GM12878 (cell line): Measurements from ENCODE around the gene IPO5. TPM values are rescaled to one million over a fixed set of nuclear protein-coding genes. Genes with fewer than 3 reads are reported as not detected.

Source experiments
- ATAC-seq: fragments of 200-7000 bp; cut with Tn5 transposase; 3 replicates; pipeline ENCODE4 v1.9.1; 2020; ENCODE audit warnings: mild to moderate bottlenecking, moderate library complexity
- BruUV-seq: library from RNA; stranded (reverse); fragments of 400-500 nt; replicated peaks from 2 replicates; lab custom pipeline; 2021; lab: Mats Ljungman, UMichigan
- CTCF ChIA-PET: fragments of 300-600 bp; sonication (Branson Sonifier 250); formaldehyde crosslinking; extraction: SDS; loops from one replicate; lab custom pipeline; 2021; ENCODE audit warnings: inconsistent platforms; lab: Yijun Ruan, JAX
- POLR2A ChIA-PET: fragments of 350-600 bp; formaldehyde crosslinking; extraction: SDS; loops from one replicate; lab custom pipeline; 2021; ENCODE audit warnings: inconsistent platforms; lab: Charles Lee
- RAD21 ChIA-PET: fragments of 300-600 bp; sonication (Branson Sonifier 250); formaldehyde crosslinking; loops from one replicate; lab custom pipeline; 2023; ENCODE audit warnings: antibody characterized with exemption; ENCODE audit not compliant: unreplicated experiment; lab: Charles Lee
- SMC1A ChIA-PET: fragments of 300-600 bp; sonication (Branson Sonifier 250); formaldehyde crosslinking; loops from one replicate; lab custom pipeline; 2023; ENCODE audit not compliant: unreplicated experiment, uncharacterized antibody; lab: Charles Lee
- DNase-seq: peaks from one replicate; pipeline ENCODE4 v3.0.0-alpha.2; 2011; ENCODE audit warnings: low read depth, low spot score
- FAIRE-seq: peaks from 3 replicates; lab custom pipeline; 2011; peaks lifted over from hg19 to GRCh38; lab: Jason Lieb, UNC
- H2AFZ ChIP-seq: 2 replicates; pipeline ENCODE4 v1.6.0; 2011; ENCODE audit warnings: low read depth, low read length, control low read depth; ENCODE audit not compliant: control insufficient read depth
- H3K27ac ChIP-seq: 2 replicates; pipeline ENCODE4 v1.5.1; 2011; ENCODE audit warnings: control low read depth; ENCODE audit not compliant: control insufficient read depth, insufficient read depth
- H3K27me3 ChIP-seq, 2 experiments: replicated peaks in 1 of 2; 2 replicates each; pipeline versions ENCODE4 v1.6.0 to v1.6.1; 2011; ENCODE audit warnings: low read length in 1 of 2; ENCODE audit not compliant: control insufficient read depth in 2 of 2, insufficient read depth in 2 of 2
- H3K36me3 ChIP-seq, 2 experiments: 2 replicates each; pipeline ENCODE4 v1.5.1; 2011; ENCODE audit warnings: low read length in 1 of 2; ENCODE audit not compliant: control insufficient read depth in 2 of 2, insufficient read depth in 2 of 2
- H3K4me1 ChIP-seq: 2 replicates; pipeline ENCODE4 v1.6.1; 2011; ENCODE audit warnings: mild to moderate bottlenecking, low read length, moderate library complexity, mixed read lengths; ENCODE audit not compliant: control insufficient read depth, insufficient read depth
- H3K4me2 ChIP-seq: 2 replicates; pipeline ENCODE4 v1.6.0; 2011; ENCODE audit warnings: control low read depth; ENCODE audit not compliant: control insufficient read depth, insufficient read depth
- H3K4me3 ChIP-seq: fragments of 200-600 bp; sonication (generic); 2 replicates; pipeline ENCODE4 v1.5.1; 2016
- H3K79me2 ChIP-seq: 2 replicates; pipeline ENCODE4 v1.6.0; 2011; ENCODE audit warnings: low read length; ENCODE audit not compliant: control insufficient read depth, insufficient read depth
- H3K9ac ChIP-seq: 2 replicates; pipeline ENCODE4 v1.8.0; 2011; ENCODE audit warnings: low read length, control low read depth, mixed read lengths; ENCODE audit not compliant: control insufficient read depth, insufficient read depth
- H3K9me3 ChIP-seq: replicated peaks from 3 replicates; pipeline ENCODE4 v1.5.1; 2011; ENCODE audit warnings: mild to moderate bottlenecking, low read length; ENCODE audit not compliant: control insufficient read depth, insufficient read depth
- H4K20me1 ChIP-seq: 2 replicates; pipeline ENCODE4 v1.6.0; 2011; ENCODE audit not compliant: control insufficient read depth, insufficient read depth
- ASH2L ChIP-seq: fragments of 300-600, 200-600 bp; sonication (generic); IDR thresholded peaks from 2 replicates; pipeline ENCODE4 v1.6.1; 2017; ENCODE audit warnings: low read depth, mild to moderate bottlenecking, borderline replicate concordance
- CEBPB ChIP-seq, 2 experiments: fragments of 150-350 bp in 1 of 2; IDR thresholded peaks; 2 replicates each; pipeline ENCODE4 v1.6.1; 2012 to 2014; ENCODE audit warnings: low read depth in 2 of 2, low read length in 2 of 2, borderline replicate concordance in 1 of 2, inconsistent platforms in 1 of 2
- ELK1 ChIP-seq: IDR thresholded peaks from 2 replicates; pipeline ENCODE4 v1.6.1; 2012; ENCODE audit warnings: low read depth, low read length, improper control_type of control experiment
- EP300 ChIP-seq, 2 experiments: fragments of 150-350 bp in 1 of 2; IDR thresholded peaks; 2 replicates each; pipeline ENCODE4 v1.6.1; 2011 to 2012; ENCODE audit warnings: low read depth in 2 of 2, low read length in 2 of 2, borderline replicate concordance in 1 of 2, improper control_type of control experiment in 1 of 2, inconsistent platforms in 1 of 2; ENCODE audit not compliant: control insufficient read depth in 1 of 2
- KDM1A ChIP-seq: fragments of 200-600 bp; sonication (generic); IDR thresholded peaks from 2 replicates; pipeline ENCODE4 v1.6.1; 2016; ENCODE audit warnings: borderline replicate concordance
- NFXL1 ChIP-seq: fragments of 450-650 bp; IDR thresholded peaks from 2 replicates; pipeline ENCODE4 v1.6.1; 2017; ENCODE audit warnings: antibody characterized with exemption, mild to moderate bottlenecking, borderline replicate concordance
- NFYA ChIP-seq: IDR thresholded peaks from 2 replicates; pipeline ENCODE4 v1.6.1; 2011; ENCODE audit warnings: low read depth, mild to moderate bottlenecking, low read length, improper control_type of control experiment, borderline replicate concordance
- NKRF ChIP-seq: fragments of 450-650 bp; conservative IDR thresholded peaks from 2 replicates; pipeline ENCODE4 v1.6.1; 2017; ENCODE audit warnings: mild to moderate bottlenecking, moderate library complexity
- PAX8 ChIP-seq: fragments of 450-650 bp; IDR thresholded peaks from 2 replicates; pipeline ENCODE4 v1.6.1; 2017; ENCODE audit warnings: mild to moderate bottlenecking, moderate library complexity
- POLR2AphosphoS2 ChIP-seq: IDR thresholded peaks from 2 replicates; pipeline ENCODE4 v1.6.1; 2011; ENCODE audit warnings: low read depth, mild to moderate bottlenecking, low read length, improper control_type of control experiment, moderate library complexity
- RB1 ChIP-seq: fragments of 450-650 bp; formaldehyde crosslinking; IDR thresholded peaks from 2 replicates; pipeline ENCODE4 v1.6.1; 2017; ENCODE audit warnings: mild to moderate bottlenecking, borderline replicate concordance
- RELB ChIP-seq: fragments of 450-650 bp; IDR thresholded peaks from 2 replicates; pipeline ENCODE4 v1.6.1; 2017; ENCODE audit warnings: low read depth, mild to moderate bottlenecking, moderate library complexity
- SMARCA5 ChIP-seq: fragments of 450-650 bp; IDR thresholded peaks from 2 replicates; pipeline ENCODE4 v1.6.1; 2017; ENCODE audit warnings: mild to moderate bottlenecking
- SRF ChIP-seq, 2 experiments: IDR thresholded peaks; 2 replicates each; pipeline ENCODE4 v1.6.1; 2011; ENCODE audit warnings: low read depth in 2 of 2, low read length in 2 of 2, mild to moderate bottlenecking in 1 of 2, moderate library complexity in 1 of 2
- ZNF207 ChIP-seq: fragments of 450-650 bp; IDR thresholded peaks from 2 replicates; pipeline ENCODE4 v1.6.1; 2014; ENCODE audit warnings: antibody characterized with exemption, mild to moderate bottlenecking, borderline replicate concordance
- ZNF687 ChIP-seq: fragments of 450-650 bp; IDR thresholded peaks from 2 replicates; pipeline ENCODE4 v1.6.1; 2017; ENCODE audit warnings: mild to moderate bottlenecking, moderate library complexity
- WGBS: methylation state at CpG from one replicate; pipeline ENCODE4 v1.1.6; 2016; ENCODE audit warnings: low lambda C conversion rate; ENCODE audit not compliant: insufficient replicate concordance, insufficient coverage; ENCODE audit errors: missing lambda C conversion rate; 5-methylcytosine and 5-hydroxymethylcytosine counted together
- in situ Hi-C: fragments of 300-500 bp; cut with MboI; formaldehyde crosslinking; loops from 9 replicates; pipeline ENCODE4 v1.14.3; 2018; ENCODE audit warnings: mixed read lengths
- intact Hi-C: fragments of 100-400 bp; cut with micrococcal nuclease; formaldehyde crosslinking; loops from one replicate; pipeline ENCODE4 v1.14.2; 2022; ENCODE audit not compliant: unreplicated experiment
- polyA plus RNA-seq, 11 experiments: library from polyadenylated mRNA; depleted of rRNA in 4 of 11; unstranded in 6 of 11; stranded (reverse) in 5 of 11; fragments of >200 nt; fragmentation: Nextera tagmentation in 4 of 11; fragmentation: Illumina TruSeq in 1 of 11; extraction: Ambion mirVana in 4 of 11; extraction: Trizol in 1 of 11; gene quantifications; 1 replicate in 1 of 11; 2 replicates in 10 of 11; pipeline versions ENCODE4 v1.2.1 to v1.2.3, GENCODE V29; 2011 to 2016; ENCODE audit warnings: inconsistent platforms in 2 of 11, missing spikeins in 2 of 11, low read depth in 1 of 11
- total RNA-seq, 4 experiments: library from RNA; depleted of rRNA in 3 of 4; stranded (reverse); fragments of >200 nt in 3 of 4; fragmentation: Illumina TruSeq in 1 of 4; extraction: Trizol in 1 of 4; gene quantifications; 2 replicates each; pipeline versions ENCODE4 v1.2.1 to v1.2.3, GENCODE V29; 2013 to 2021

IPO5 gene
- total and polyA plus RNA-seq, 10 of the 15 experiments (the other 5 are each of a cell fraction or from before 2014, with no cell fraction given): 45.7 to 196 (median 134) TPM

- H3K4me3 ChIP-seq: no peak overlapping the region
- RAD21 ChIA-PET: no interaction called here
- TF ChIP-seq ZNF687 (no peak), PAX8 (no peak), RELB (no peak), POLR2AphosphoS2 (no peak), EP300 (IDR thresholded peaks at IDR 0.05; ENCODE audit: borderline replicate concordance in 1 of 2, control insufficient read depth in 1 of 2, low read depth in 2 of 2, low read length in 2 of 2) (no peak), RB1 (no peak), ASH2L (no peak), NKRF (no peak), KDM1A (no peak), ZNF207 (no peak), SRF (IDR thresholded peaks at IDR 0.05; ENCODE audit: low read depth in 2 of 2, low read length in 2 of 2) (no peak), ELK1 (no peak), SMARCA5 (no peak), NFXL1 (no peak), NFYA (no peak), CEBPB (IDR thresholded peaks at IDR 0.05; ENCODE audit: borderline replicate concordance in 1 of 2, low read depth in 2 of 2, low read length in 2 of 2) (no peak)
Measured at GRCh38 chr13:98013241-98013640, 59.8 kb downstream of the IPO5 start.

More at GRCh38 chr13:98013241-98013640, 59.8 kb downstream of the IPO5 start:
- ChIA-PET SMC1A (interaction anchor here (1.4 kb wide), 1 partner anchor 9 kb away, joined by 3 read pairs; no protein-coding TSS in a partner anchor), POLR2A (no interaction called here), CTCF (interaction anchor here (1.0 kb wide), 1 partner anchor 221 kb away, joined by 3 read pairs; no protein-coding TSS in a partner anchor)
- TSS peak; percentile 12 for BruUV-seq
- FAIRE-seq (no peak), DNase-seq (no peak), ATAC-seq (no peak)
- no peak overlapping the region for H3K27ac ChIP-seq
- H3K9ac ChIP-seq: no peak overlapping the region
- no peaks in the 10 kb centered on the region for H3K9me3 ChIP-seq
- H3K4me2 ChIP-seq: no peak overlapping the region
- no peak overlapping the region for H2AFZ ChIP-seq
- H3K79me2 ChIP-seq: no peaks in the 10 kb centered on the region
- H3K4me1 ChIP-seq: no peaks in the 10 kb centered on the region
- 91% methylated on average over 9 of the region's 9 CpGs for WGBS
- no peaks in the 10 kb centered on the region for H3K27me3 ChIP-seq
- intact Hi-C loops: no loop called here
- peaks cover 8 to 40% of the 10 kb centered on the region in 2 experiments for H3K36me3 ChIP-seq
- in situ Hi-C loops: no loop called here
- H4K20me1 ChIP-seq: no peaks in the 10 kb centered on the region
